Measurements from ENCODE around the gene AHCYL2. TPM values are rescaled to one million over a fixed set of nuclear protein-coding genes. Genes with fewer than 3 reads are reported as not detected.
"Not testable (repeated sequence)": the region's sequence is repeated elsewhere in the genome, so short reads cannot be mapped to it uniquely, and the experiment has no call there.

The AHCYL2 gene
- polyA plus RNA-seq, 4 donors: 26.4 to 30.5 (median 29.7) TPM

DNA sequence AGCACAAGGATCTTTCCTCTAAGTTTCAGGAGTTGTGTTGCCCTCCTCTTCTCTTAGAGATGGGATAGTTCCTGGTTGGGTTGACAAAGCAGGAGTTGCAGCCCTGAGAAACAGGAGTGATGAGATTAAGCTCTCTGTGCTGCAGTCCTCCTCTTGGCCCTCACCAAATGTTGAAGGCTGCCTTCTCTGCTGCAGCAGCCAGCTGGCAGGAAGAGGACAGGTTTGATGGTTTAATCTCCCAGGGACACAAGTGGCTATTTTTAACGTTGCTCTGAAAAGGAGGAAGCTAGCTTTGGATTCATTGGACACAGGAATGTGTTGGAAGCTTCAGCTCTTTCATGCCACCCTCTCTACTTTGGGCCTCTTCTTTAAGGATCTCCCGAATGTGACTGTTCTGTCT, 218.8 kb downstream of the AHCYL2 start:
- no peak for DNase-seq (ENCODE audit: low read depth in 4 of 4, low spot score in 3 of 4)

DNA sequence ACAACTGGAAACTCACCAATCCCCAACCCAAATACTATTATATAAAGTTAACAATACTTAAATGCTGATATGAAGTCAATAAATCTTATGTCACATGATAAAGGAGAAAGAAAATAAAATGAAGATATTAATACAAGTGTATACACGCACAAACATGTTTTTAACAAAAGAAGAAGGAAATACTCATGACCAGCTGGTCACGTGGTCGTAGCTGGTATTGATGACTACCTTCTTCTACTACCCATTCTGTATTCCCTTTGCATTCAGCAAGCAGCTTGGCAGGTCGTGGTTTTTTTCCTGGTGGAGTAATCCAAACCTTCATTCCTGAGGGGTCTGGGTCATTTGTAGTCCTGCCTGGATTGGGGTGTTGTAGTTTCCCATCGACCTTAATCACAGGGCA, 219.9 kb downstream of the AHCYL2 start:
- not testable (repeated sequence) for DNase-seq (ENCODE audit: low read depth in 4 of 4, low spot score in 3 of 4)

DNA sequence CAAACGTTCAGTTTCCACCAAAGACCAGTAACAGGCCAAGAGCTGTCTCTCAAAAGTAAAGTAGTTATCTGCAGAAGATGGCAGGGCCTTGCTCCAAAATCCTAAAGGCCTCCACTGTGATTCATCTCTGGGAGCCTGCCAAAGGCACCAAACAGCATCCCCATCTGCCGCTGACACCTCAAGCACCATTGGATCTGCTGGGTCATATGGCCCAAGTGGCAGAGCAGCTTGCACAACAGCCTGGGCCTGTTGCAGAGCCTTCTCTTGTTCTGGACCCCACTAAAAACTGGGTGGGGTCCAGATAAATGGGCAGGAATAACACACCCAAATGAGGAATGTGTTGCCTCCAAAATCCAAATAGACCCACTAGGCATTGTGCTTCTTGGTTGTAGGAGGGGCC, 222.1 kb downstream of the AHCYL2 start:
- DNase-seq (ENCODE audit: low read depth in 4 of 4, low spot score in 3 of 4): not testable (repeated sequence)

DNA sequence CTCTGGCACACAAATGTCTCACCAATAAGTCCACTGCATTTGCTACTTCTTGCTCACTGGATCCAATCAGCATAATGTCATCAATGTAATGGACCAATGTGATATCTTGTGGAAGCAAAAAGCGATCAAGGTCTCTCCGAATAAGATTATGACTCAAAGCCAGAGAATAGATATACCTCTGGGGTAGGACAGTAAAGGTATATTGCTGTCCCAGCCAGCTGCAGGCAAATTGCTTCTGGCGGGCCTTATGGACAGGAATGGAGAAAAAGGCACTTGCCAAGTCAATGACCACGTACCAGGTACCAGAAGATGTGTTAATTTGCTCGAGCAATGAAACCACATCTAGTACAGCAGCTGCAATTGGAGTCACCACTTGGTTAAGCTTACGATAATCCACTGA, 222.6 kb downstream of the AHCYL2 start:
- not testable (repeated sequence) for DNase-seq (ENCODE audit: low read depth in 4 of 4, low spot score in 3 of 4)

DNA sequence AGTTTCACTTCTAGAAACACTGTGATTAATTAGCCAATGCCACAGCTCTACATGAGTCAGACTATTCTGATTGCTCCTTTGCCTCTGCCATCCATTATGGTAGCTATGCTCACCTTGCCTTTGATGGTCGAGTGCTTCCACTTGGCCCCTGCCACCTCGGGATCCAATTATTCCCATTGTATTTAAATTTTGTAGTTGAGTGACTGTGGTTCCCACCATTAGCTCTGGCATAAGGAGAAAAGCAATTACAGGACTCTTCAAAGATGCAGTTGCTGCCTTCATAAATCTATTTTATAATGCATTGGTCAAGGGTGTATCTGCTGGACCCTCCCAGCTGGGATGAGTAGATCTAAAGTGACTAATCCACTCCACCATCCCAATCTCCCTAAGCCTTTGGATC, 223.8 kb downstream of the AHCYL2 start:
- DNase-seq (ENCODE audit: low read depth in 4 of 4, low spot score in 3 of 4): not testable (repeated sequence)

DNA sequence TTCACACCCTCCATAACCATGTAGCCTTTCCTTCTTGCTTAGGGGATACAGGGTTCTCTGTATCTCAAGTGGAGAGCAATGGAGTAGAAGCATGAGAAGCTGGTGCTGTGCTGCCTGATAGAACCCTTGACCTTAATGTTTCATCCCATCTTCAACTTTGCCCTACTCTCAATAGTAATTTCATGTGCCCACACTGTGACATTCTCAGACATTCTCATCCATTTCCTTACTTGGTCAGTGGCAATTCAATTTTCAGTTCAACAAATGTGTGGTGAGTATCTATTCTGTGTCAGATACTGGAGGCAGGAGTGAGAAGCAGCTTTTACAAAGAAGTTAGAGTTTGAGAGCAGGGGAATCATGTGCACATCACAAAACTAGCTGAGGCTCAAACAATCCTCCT, 225.5 kb downstream of the AHCYL2 start:
- no peak for DNase-seq (ENCODE audit: low read depth in 4 of 4, low spot score in 3 of 4)

DNA sequence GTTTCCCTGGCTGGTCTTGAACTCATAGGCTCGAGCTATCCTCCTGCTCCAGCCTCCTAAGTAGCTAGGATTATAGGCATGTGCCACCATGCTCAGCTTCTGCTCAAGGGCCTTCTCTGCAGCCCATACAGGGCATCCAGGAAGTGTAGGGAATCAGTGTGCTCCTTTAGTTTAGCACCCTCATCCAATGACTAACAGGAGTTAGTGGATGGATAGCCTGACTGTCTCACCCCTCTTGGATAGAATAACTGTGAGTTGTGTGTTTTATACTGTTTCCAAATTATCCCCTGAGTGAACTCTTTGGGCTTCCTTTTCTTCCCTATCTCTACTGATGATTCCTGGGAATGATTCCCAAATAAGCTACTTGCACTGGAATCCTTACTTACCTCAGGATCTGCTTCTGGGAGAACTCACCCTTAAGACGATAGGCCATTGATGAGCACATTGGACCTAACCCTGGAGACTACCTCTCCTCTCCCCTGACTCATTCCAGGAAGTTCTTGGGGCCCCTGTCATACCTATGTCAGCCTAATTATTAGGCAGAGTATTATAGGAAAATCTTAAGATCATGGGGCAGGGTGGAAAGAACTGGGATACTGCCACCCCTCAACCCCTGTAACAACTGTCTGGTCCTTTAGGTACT, 227.9 kb downstream of the AHCYL2 start:
- DNase-seq (ENCODE audit: low read depth in 4 of 4, low spot score in 3 of 4): no peak

DNA sequence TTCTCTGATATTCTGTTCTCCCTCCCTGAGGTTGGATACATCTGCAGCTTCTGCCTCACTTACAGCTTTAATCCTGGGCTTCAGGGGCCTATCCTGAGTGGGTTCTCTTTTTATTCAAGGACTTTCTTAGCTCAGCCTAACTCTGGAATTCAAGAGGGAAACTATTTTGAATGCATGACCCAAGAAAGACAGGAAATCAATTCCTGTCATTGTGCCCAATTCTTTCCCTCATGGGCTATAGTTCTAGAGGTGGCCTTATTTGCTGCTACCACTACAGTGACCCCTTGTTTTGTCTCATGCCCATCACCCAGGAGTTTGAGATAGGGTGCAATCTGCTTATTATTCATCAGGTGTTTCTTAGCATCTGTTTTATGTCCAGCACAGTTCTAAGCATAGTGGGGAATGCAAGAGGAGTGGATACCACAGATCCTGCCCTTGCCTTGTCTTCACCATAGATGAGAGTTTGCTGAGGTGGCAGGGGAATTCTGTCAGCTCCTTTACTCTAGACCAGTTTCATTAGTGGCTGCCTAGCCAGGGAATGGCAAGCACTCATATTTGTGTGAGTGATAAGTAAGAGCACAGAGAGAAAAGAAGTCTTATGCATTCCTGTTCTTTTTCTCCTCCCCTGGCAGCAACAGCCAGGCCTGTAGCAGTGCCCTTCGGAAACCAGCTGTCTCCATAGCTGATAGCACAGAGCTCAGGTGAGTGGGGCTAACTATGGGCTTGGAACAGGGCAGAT, 228.8 kb downstream of the AHCYL2 start:
- DNase-seq (ENCODE audit: low read depth in 4 of 4, low spot score in 3 of 4): no peak

DNA sequence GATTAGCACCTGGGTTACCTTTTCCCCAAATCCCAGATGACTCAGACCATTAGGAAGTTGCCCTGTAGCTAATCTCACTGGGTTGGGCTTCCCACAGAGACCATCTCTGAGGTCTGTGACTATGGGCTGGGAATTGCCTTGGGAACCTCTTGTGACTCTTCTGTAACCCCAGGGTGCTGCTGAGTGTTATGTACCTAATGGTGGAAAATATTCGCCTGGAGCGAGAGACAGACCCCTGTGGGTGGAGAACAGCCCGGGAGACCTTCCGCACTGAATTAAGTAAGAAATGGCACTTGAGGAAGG, 229.4 kb downstream of the AHCYL2 start:
- DNase-seq (ENCODE audit: low read depth in 4 of 4, low spot score in 3 of 4): no peak

DNA sequence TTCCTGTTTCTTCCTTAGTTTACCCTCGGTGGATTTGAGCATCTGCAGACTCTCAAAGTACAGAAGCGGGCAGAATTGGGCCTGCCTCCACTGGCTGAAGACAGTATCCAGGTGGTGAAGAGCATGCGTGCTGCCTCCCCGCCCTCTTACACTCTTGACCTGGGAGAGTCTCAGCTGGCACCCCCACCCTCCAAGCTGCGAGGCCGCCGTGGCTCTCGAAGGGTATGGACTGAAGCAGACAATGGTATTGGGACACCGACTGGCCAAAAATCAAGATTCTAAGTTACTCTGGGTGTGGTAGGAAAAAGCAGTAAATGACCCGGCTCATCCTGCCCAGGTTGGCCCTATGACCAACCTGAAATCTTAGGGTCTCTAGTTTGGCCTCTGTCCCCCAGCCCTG, 231.6 kb downstream of the AHCYL2 start:
- no peak for DNase-seq (ENCODE audit: low read depth in 4 of 4, low spot score in 3 of 4)

DNA sequence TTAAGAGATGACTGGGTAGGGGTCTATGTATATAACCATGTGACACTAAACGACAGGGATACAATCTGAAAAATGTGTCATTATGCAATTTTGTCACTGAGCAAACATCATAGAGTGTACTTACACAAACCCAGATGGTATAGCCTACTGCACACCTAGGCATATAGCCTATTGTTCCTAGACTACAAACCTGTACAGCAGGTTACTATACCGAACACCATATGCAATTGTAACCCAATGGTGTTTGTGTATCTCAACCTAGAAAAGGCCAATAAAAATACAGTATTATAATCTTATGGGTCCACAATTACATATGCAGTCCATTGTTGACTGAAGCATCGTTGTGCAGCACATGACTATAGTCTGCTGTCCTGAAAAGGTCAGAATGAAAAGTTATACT, 232.3 kb downstream of the AHCYL2 start:
- DNase-seq (ENCODE audit: low read depth in 4 of 4, low spot score in 3 of 4): no peak

DNA sequence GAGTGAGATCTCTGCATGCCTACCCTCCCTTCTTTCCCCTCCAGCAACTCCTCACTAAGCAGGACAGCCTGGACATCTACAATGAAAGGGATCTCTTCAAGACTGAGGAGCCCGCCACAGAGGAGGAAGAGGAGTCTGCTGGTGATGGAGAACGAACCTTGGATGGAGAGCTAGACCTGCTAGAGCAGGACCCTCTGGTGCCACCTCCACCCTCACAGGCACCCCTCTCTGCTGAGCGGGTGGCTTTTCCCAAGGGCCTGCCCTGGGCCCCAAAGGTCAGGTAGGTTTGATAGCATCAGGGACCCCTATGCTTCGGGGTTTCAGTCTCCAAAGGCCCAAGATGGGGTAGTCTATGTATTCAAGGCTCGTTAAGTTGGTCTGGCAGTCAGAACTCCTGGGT, 233.3 kb downstream of the AHCYL2 start:
- no peak for DNase-seq (ENCODE audit: low read depth in 4 of 4, low spot score in 3 of 4)

DNA sequence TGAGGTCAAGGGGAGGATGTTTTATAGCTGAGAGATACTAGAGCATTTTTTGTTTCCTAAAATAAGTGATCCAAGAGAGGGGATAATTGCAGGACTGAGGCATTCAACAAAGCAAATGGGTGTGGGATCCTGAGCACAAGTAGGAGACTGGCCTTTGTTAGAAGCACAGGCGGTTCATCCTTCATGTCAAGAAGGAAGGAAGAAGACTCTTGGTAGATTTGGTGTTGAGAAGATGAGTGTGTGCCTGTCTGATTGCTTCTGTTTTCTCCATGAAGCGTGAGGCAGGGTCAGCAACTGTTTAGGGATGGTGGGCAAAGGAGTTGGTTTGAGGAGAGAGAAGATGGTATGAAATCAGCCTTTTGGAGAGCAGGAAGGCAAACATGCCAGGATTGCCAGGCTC, 237.0 kb downstream of the AHCYL2 start:
- DNase-seq (ENCODE audit: low read depth in 4 of 4, low spot score in 3 of 4): no peak

DNA sequence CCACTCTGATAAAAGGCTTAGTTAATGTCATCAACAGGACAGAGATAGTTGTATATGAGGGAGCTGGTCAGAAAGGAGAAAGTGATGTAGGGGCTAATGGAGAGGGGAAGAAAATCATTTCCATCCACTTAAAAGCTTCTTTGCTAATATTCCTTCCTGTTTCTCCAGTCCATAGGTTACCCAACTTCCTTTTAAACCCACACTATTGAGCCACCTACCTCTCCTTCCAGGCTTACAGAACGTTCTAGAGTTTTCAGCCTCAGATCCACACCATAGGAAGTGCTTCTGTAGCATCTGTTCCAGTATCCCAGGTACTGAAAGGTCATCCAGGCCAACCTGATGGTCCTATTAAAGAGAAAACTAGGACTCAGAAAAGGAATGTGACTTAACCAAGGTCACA, 237.6 kb downstream of the AHCYL2 start:
- no peak for DNase-seq (ENCODE audit: low read depth in 4 of 4, low spot score in 3 of 4)

DNA sequence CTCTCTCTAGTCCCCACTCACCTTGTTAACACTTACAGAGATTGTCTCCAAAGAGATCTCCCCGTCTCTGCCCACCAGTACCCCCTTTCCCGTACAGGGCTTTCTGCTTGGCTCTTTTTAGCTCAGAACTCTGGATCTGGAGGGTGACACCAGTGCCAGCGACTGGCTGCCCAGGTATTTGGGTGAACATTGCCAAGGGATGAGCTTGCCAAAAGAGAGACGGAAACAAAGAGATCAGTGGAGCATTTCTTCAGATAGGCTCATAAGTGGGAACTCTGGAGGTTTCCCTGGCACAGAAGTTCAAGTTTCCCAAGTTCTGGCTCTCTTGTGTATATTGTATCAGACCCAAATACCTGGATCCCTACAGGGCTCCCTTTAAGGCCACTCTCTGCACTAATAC, 239.4 kb downstream of the AHCYL2 start:
- no peak for DNase-seq (ENCODE audit: low read depth in 4 of 4, low spot score in 3 of 4)

DNA sequence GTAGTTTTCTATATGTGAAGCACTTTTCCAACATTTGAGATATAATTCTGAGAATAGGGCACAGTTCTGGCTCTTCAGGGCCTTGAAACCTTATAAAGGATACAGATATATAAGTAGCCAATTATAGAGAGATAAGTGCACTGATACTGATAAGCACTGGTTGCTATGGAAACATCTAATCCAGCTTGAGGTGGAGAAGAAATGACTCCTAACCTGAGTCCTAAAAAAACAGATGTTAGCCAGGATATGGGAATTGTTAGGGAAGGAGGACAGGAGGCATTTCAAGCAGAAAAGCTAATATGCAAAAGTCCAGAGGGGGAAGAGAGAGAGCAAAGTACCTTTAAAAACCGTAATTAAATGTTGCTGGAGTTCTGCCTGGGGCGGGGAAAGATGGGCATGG, 240.2 kb downstream of the AHCYL2 start:
- no peak for DNase-seq (ENCODE audit: low read depth in 4 of 4, low spot score in 3 of 4)

DNA sequence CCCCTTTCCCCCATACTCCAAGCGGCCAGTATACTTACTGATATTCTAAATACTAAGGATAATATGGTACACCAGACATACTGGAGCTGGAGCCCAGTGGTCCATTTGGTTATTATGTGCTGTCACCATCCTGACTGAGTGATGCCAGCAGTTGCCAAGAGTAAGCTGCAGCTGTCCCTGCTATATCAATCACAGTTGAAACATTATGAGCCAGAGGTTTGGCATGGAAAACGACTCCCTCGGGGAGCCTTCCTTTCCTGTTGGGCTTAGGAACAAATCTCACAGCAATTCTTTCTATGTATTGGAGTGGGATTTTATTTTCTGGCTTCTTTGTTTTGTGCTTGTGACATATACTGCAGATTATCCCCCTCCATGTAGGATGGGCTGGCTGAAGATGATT, 242.0 kb downstream of the AHCYL2 start:
- no peak for DNase-seq (ENCODE audit: low read depth in 4 of 4, low spot score in 3 of 4)

DNA sequence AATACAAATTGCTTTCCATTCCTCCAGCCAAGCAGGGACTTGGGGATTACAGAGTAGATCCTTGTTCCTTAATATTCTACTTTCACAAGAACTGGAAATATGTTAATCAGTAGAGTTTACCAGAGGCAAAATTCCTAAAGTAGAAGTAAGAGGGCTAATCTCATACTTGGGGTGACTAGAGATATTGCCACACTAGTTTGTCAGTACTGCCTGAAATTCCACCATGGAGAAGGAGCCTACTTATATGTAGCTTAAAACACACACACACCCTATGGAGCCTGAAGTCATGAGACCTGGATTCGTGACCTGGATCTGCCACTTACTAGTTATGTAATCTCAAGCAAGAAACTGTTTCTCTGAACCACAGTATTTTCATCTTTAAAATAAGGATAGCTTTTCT, 243.3 kb downstream of the AHCYL2 start:
- no peak for DNase-seq (ENCODE audit: low read depth in 4 of 4, low spot score in 3 of 4)

DNA sequence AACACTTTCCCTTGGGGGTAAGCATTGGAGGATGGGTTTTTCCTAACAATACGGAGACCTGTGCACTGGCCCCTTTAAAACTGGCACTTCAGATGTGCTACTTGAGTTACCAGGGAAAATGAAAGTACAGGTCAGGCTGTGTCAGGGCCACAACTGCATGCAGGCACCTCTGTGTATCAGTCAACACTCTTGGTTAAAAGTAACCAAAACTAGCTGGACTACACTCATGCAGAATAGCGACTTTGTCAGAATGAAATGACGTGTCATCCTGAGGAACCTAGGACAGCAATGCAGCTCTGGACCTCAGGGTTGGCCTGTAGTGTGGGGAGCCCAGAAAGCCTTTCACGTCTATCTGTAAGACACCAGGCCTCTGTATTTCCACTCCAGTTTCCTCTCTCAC, 243.7 kb downstream of the AHCYL2 start:
- no peak for DNase-seq (ENCODE audit: low read depth in 4 of 4, low spot score in 3 of 4)

DNA sequence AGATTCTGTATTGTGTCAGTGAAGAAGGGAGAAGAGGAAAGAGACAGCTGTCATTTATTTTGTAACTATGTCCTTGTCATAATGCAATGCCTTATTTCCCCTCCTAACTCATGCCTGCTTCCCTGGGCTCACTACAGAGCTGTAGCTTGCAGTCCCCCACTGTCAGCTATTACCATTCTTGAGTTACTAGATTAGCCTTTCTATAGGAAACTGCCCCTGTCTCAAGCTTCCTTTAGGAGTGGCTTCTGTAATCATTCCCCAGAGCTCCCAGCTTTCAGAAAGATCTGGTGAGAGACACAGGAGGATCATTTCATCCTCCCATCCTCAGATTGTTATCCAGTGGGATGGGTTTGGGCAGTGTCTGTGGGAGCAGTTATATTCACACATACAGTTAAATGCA, 245.1 kb downstream of the AHCYL2 start:
- DNase-seq (ENCODE audit: low read depth in 4 of 4, low spot score in 3 of 4): no peak

DNA sequence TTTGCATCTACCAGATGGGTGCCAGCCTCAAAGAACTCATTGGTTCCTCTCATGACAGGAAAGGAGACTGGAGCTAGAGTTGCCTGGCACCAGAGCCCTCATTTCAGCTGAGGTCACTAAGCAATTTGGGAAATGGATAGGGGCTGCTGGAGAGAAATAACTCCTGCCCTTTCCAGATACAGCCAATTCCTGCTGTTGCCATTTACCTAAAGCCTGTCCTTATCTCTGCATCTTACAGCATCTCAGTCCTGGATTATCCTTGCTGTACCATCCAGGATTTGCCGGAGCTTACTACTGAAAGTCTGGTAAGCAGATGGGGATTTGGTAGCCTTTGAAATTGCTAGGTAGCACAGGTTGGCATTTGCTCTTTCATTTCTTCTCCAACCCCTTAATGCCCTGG, 245.6 kb downstream of the AHCYL2 start:
- DNase-seq (ENCODE audit: low read depth in 4 of 4, low spot score in 3 of 4): no peak

DNA sequence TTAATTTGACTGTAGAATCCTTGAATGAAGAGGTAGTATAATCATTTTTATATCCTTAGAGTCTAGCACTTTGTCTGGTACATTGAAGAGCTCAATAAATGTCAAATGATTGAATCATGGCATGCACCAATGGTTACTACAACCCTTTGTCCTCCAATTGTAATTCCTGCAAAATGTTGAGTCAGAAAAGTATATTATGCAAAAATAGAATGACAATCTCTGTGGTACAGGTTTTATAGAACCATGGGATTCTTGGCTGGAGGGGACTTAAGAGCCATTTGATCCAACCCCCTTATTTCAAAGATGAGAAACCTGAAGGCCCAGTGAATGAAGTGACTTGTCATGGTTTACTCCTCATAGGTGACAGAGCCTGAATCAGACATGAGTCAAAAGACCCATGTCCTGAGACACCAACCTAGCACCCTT, 246.6 kb downstream of the AHCYL2 start:
- DNase-seq (ENCODE audit: low read depth in 4 of 4, low spot score in 3 of 4): no peak

DNA sequence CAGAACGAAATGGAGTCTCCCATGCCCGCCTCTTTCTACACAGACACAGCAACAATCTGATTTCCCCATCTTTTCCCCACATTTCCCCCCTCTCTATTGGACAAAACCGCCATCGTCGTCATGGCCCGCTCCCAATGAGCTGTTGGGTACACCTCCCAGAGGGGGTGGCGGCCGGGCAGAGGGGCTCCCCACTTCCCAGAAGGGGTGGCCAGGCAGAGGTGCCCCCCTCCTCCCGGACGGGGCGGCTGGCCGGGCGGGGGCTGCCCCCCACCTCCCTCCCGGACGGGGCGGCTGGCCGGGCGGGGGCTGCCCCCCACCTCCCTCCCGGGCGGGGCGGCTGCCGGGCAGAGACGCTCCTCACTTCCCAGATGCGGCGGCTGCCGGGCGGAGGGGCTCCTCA, 251.1 kb downstream of the AHCYL2 start:
- DNase-seq (ENCODE audit: low read depth in 4 of 4, low spot score in 3 of 4): not testable (repeated sequence)

Data from left renal pelvis (tissue), 4 donors.